Measurements from ENCODE around the gene F2RL3.

- TF ChIP-seq CTCF (IDR thresholded peaks at IDR 0.05; ENCODE audit: control extremely low read depth in 1 of 3, insufficient read depth in 1 of 3, low read depth in 1 of 3, low read length in 3 of 3) = no peak
- TF ChIP-seq SIN3A (conservative IDR thresholded peaks at IDR 0.05 in 1 of 2, IDR thresholded peaks at IDR 0.05 in 1 of 2; ENCODE audit: low read depth in 1 of 2, low read length in 2 of 2) = no peak
- TF ChIP-seq JUN (IDR thresholded peaks at IDR 0.05; ENCODE audit: low read depth, low read length) = no peak
- TF ChIP-seq POLR2A (IDR thresholded peaks at IDR 0.05; ENCODE audit: control extremely low read depth in 1 of 2, low read depth in 2 of 2, low read length in 2 of 2) = no peak
- TF ChIP-seq EP300 (IDR thresholded peaks at IDR 0.05; ENCODE audit: borderline replicate concordance in 1 of 2, low read depth in 2 of 2, low read length in 2 of 2) = no peak
Observed at GRCh38 chr19:16903347-16903746, 14.5 kb downstream of the F2RL3 start.

Measured in H1 (cell line).